ENCODE results near the gene PLA2G6.
A peak's percentile ranks its signal among the peaks of the same experiment; 100 is the strongest.

The PLA2G6 gene

GRCh38 chr22:38221407-38221806 lies 39.8 kb upstream of the PLA2G6 start:
- TF ChIP-seq CTCF (IDR thresholded peaks at IDR 0.05; ENCODE audit: borderline replicate concordance, control extremely low read depth, extremely low read depth, insufficient read depth, missing control alignments) = no peak
- DNase-seq (ENCODE audit: low spot score) = no peak
- in situ Hi-C loops (cut with MboI; ENCODE audit: low sequenced_read_pairs, unreplicated experiment) = loop anchor here (10.0 kb wide), 1 partner anchor 107 kb away; the partner anchor contains the start of gene BAIAP2L2

- no peak for DNase-seq (ENCODE audit: low spot score)
- TF ChIP-seq CTCF (IDR thresholded peaks at IDR 0.05; ENCODE audit: borderline replicate concordance, control extremely low read depth, extremely low read depth, insufficient read depth, missing control alignments) = no peak
- in situ Hi-C loops (cut with MboI; ENCODE audit: low sequenced_read_pairs, unreplicated experiment) = loop anchor here (10.0 kb wide), 1 partner anchor 106 kb away; the partner anchor contains the start of gene BAIAP2L2
Observed at GRCh38 chr22:38220653-38221386, 39.2 kb upstream of the PLA2G6 start.

GRCh38 chr22:38220163-38220562 lies 38.5 kb upstream of the PLA2G6 start:
- in situ Hi-C loops (cut with MboI; ENCODE audit: low sequenced_read_pairs, unreplicated experiment) = loop anchor here (10.0 kb wide), 1 partner anchor 105 kb away; the partner anchor contains the start of gene BAIAP2L2
- no peak for TF ChIP-seq CTCF (IDR thresholded peaks at IDR 0.05; ENCODE audit: borderline replicate concordance, control extremely low read depth, extremely low read depth, insufficient read depth, missing control alignments)
- no peak for DNase-seq (ENCODE audit: low spot score)

- in situ Hi-C loops (cut with MboI; ENCODE audit: low sequenced_read_pairs, unreplicated experiment) = loop anchor here (10.0 kb wide), 1 partner anchor 105 kb away; the partner anchor contains the start of gene BAIAP2L2
- no peak for DNase-seq (ENCODE audit: low spot score)
- TF ChIP-seq CTCF (IDR thresholded peaks at IDR 0.05; ENCODE audit: borderline replicate concordance, control extremely low read depth, extremely low read depth, insufficient read depth, missing control alignments) = no peak
Observed at GRCh38 chr22:38219632-38220031, 38.0 kb upstream of the PLA2G6 start.

GRCh38 chr22:38218661-38219622 lies 37.3 kb upstream of the PLA2G6 start:
- in situ Hi-C loops (cut with MboI; ENCODE audit: low sequenced_read_pairs, unreplicated experiment) = no loop called here
- TF ChIP-seq CTCF (IDR thresholded peaks at IDR 0.05; ENCODE audit: borderline replicate concordance, control extremely low read depth, extremely low read depth, insufficient read depth, missing control alignments) = no peak
- DNase-seq (ENCODE audit: low spot score) = peak; percentile 63
